GM23248 (cell line): ENCODE measurements around the gene IRF2BP1. TPM values are rescaled to one million over a fixed set of nuclear protein-coding genes. Genes with fewer than 3 reads are reported as not detected.

Experiments
- DNase-seq: peaks from one replicate; pipeline ENCODE4 v3.0.0-alpha.2; 2015
- H2AFZ ChIP-seq: fragments of 200-600 bp; sonication (generic); 2 replicates; pipeline ENCODE4 v1.6.1; 2016; ENCODE audit warnings: antibody characterized with exemption
- H3F3A ChIP-seq: fragments of 200-600 bp; sonication (generic); 2 replicates; pipeline ENCODE4 v1.6.1; 2016; ENCODE audit warnings: mild to moderate bottlenecking, antibody characterized with exemption, mixed run types; ENCODE audit not compliant: insufficient read depth
- H3K27ac ChIP-seq: fragments of 200-600 bp; sonication (generic); 2 replicates; pipeline ENCODE4 v1.5.1; 2016; ENCODE audit warnings: mild to moderate bottlenecking
- H3K27me3 ChIP-seq: fragments of 200-600 bp; sonication (generic); replicated peaks from 2 replicates; pipeline ENCODE4 v1.6.1; 2016; ENCODE audit warnings: mild to moderate bottlenecking; ENCODE audit not compliant: insufficient read depth
- H3K36me3 ChIP-seq: fragments of 200-600 bp; sonication (generic); 2 replicates; pipeline ENCODE4 v1.6.1; 2016; ENCODE audit warnings: low read depth, mild to moderate bottlenecking
- H3K4me1 ChIP-seq: fragments of 200-600 bp; sonication (generic); 2 replicates; pipeline ENCODE4 v1.6.1; 2016; ENCODE audit warnings: mild to moderate bottlenecking; ENCODE audit not compliant: insufficient read depth
- H3K4me2 ChIP-seq: fragments of 200-600 bp; sonication (generic); one replicate; pipeline ENCODE4 v1.6.1; 2016; ENCODE audit warnings: mild to moderate bottlenecking; ENCODE audit not compliant: unreplicated experiment
- H3K4me3 ChIP-seq: fragments of 200-600 bp; sonication (generic); 2 replicates; pipeline ENCODE4 v1.5.1; 2016; ENCODE audit warnings: mild to moderate bottlenecking
- H3K79me2 ChIP-seq: fragments of 200-600 bp; sonication (generic); 2 replicates; pipeline ENCODE4 v1.6.1; 2016; ENCODE audit warnings: mild to moderate bottlenecking; ENCODE audit not compliant: insufficient read depth
- H3K9ac ChIP-seq: fragments of 200-600 bp; sonication (generic); 2 replicates; pipeline ENCODE4 v1.6.1; 2016; ENCODE audit warnings: mild to moderate bottlenecking
- H3K9me2 ChIP-seq: fragments of 200-600 bp; sonication (generic); 2 replicates; pipeline ENCODE4 v1.6.1; 2016; ENCODE audit warnings: mixed run types, mild to moderate bottlenecking, moderate library complexity; ENCODE audit not compliant: insufficient read depth
- H3K9me3 ChIP-seq: fragments of 200-600 bp; sonication (generic); one replicate; pipeline ENCODE4 v1.6.1; 2017; ENCODE audit warnings: low read depth
- H4K20me1 ChIP-seq: fragments of 200-600 bp; sonication (generic); 2 replicates; pipeline ENCODE4 v1.6.0; 2016; ENCODE audit not compliant: insufficient read depth
- EZH2 ChIP-seq: fragments of 200-600 bp; sonication (generic); IDR thresholded peaks from 2 replicates; pipeline ENCODE4 v1.6.1; 2018; ENCODE audit warnings: antibody characterized with exemption, mild to moderate bottlenecking; ENCODE audit not compliant: insufficient read depth, poor library complexity, severe bottlenecking
- EZH2phosphoT487 ChIP-seq: fragments of 200-600 bp; sonication (generic); IDR thresholded peaks from 2 replicates; pipeline ENCODE4 v1.6.1; 2018; ENCODE audit warnings: antibody characterized with exemption, moderate library complexity, mild to moderate bottlenecking, low read depth; ENCODE audit not compliant: insufficient read depth
- WGBS, 2 experiments: methylation state at CpG; one replicate each; pipeline ENCODE4 v1.1.6; 2015 to 2017; ENCODE audit warnings: low lambda C conversion rate in 2 of 2, low coverage in 1 of 2; ENCODE audit errors: missing lambda C conversion rate in 2 of 2; 5-methylcytosine and 5-hydroxymethylcytosine counted together
- in situ Hi-C: fragments of 300-500 bp; cut with MboI; formaldehyde crosslinking; loops from 2 replicates; pipeline ENCODE4 v1.15.0; 2020
- polyA plus RNA-seq: library from polyadenylated mRNA; unstranded; fragments of >200 nt; fragmentation: Nextera tagmentation; extraction: Ambion mirVana; gene quantifications from 2 replicates; pipeline ENCODE4 v1.2.1, GENCODE V29; 2016
- total RNA-seq: library from RNA; depleted of rRNA; stranded (reverse); fragments of >200 nt; shearing (Covaris generic); gene quantifications from 2 replicates; pipeline ENCODE4 v1.2.3, GENCODE V29; 2014

Gene IRF2BP1
- total and polyA plus RNA-seq, 2 experiments from 2014 or later: 8.6 to 53.8 TPM

- Histone ChIP-seq H3K27me3 (no peaks in the 10 kb centered on the region), H4K20me1 (no peaks in the 10 kb centered on the region), H3K4me2 (peak overlapping the region; percentile 56), H3K9me3 (no peaks in the 10 kb centered on the region), H3K4me1 (peaks cover 4% of the 10 kb centered on the region), H2AFZ (no peak overlapping the region), H3K27ac (no peak overlapping the region), H3K79me2 (peaks cover 21% of the 10 kb centered on the region), H3K9ac (peak overlapping the region; percentile 18; the same call in 1 of the 2 replicates), H3K4me3 (peak overlapping the region; percentile 29; the same call in 1 of the 2 replicates), H3F3A (peaks cover 5% of the 10 kb centered on the region), H3K9me2 (no peaks in the 10 kb centered on the region), H3K36me3 (no peaks in the 10 kb centered on the region)
- no peak for TF ChIP-seq EZH2phosphoT487
- no peak for TF ChIP-seq EZH2
- DNase-seq: no peak
- 91 to 92% methylated on average over 40 to 57 of the region's 57 CpGs for WGBS, 2 experiments
- in situ Hi-C loops: no loop called here
Observed at GRCh38 chr19:45883881-45884681, 1.9 kb downstream of the IRF2BP1 start.

GRCh38 chr19:45883586-45883880 is 2.4 kb downstream of the IRF2BP1 start:
- peaks cover 21% of the 10 kb centered on the region for H3K79me2 ChIP-seq
- no peaks in the 10 kb centered on the region for H3K36me3 ChIP-seq
- DNase-seq: no peak
- H4K20me1 ChIP-seq: no peaks in the 10 kb centered on the region
- H3K27me3 ChIP-seq: no peaks in the 10 kb centered on the region
- no peaks in the 10 kb centered on the region for H3K9me2 ChIP-seq
- H3K4me2 ChIP-seq: peak overlapping the region; percentile 56
- TF ChIP-seq EZH2phosphoT487 (no peak), EZH2 (no peak)
- in situ Hi-C loops: no loop called here
- H3K27ac ChIP-seq: no peak overlapping the region
- H2AFZ ChIP-seq: no peak overlapping the region
- H3K9ac ChIP-seq: peak overlapping the region; percentile 18; the same call in 1 of the 2 replicates
- peaks cover 5% of the 10 kb centered on the region for H3F3A ChIP-seq
- peaks cover 4% of the 10 kb centered on the region for H3K4me1 ChIP-seq
- WGBS, 2 experiments: 0 to 8% methylated on average over 1 to 5 of the region's 5 CpGs
- no peaks in the 10 kb centered on the region for H3K9me3 ChIP-seq
- H3K4me3 ChIP-seq: peak overlapping the region; percentile 29; the same call in 1 of the 2 replicates

- H3K4me1 ChIP-seq: peaks cover 4% of the 10 kb centered on the region
- H3K36me3 ChIP-seq: no peaks in the 10 kb centered on the region
- H2AFZ ChIP-seq: no peak overlapping the region
- H4K20me1 ChIP-seq: no peaks in the 10 kb centered on the region
- H3K9ac ChIP-seq: no peak overlapping the region
- 17 to 18% methylated on average over 33 to 47 of the region's 47 CpGs for WGBS, 2 experiments
- peak; percentile 95 for DNase-seq
- no peaks in the 10 kb centered on the region for H3K9me2 ChIP-seq
- TF ChIP-seq EZH2phosphoT487: no peak
- no peak for TF ChIP-seq EZH2
- no peak overlapping the region for H3K27ac ChIP-seq
- peak overlapping the region; percentile 46 for H3K4me3 ChIP-seq
- peaks cover 21% of the 10 kb centered on the region for H3K79me2 ChIP-seq
- peaks cover 4% of the 10 kb centered on the region for H3F3A ChIP-seq
- H3K27me3 ChIP-seq: no peaks in the 10 kb centered on the region
- in situ Hi-C loops: no loop called here
- no peaks in the 10 kb centered on the region for H3K9me3 ChIP-seq
- peak overlapping the region; percentile 65 for H3K4me2 ChIP-seq
Observed at GRCh38 chr19:45882652-45883585, 3.0 kb downstream of the IRF2BP1 start.

- Histone ChIP-seq H4K20me1 (no peaks in the 10 kb centered on the region), H3K9me2 (no peaks in the 10 kb centered on the region), H3K36me3 (no peaks in the 10 kb centered on the region), H3K79me2 (peaks cover 21% of the 10 kb centered on the region), H3K27me3 (no peaks in the 10 kb centered on the region), H3K4me3 (no peak overlapping the region), H3K4me2 (no peak overlapping the region), H3K9ac (no peak overlapping the region), H3F3A (no peaks in the 10 kb centered on the region; the same call in 1 of the 2 replicates), H3K9me3 (no peaks in the 10 kb centered on the region), H3K4me1 (no peaks in the 10 kb centered on the region; the same call in 1 of the 2 replicates), H3K27ac (no peak overlapping the region), H2AFZ (no peak overlapping the region)
- 79 to 83% methylated on average over 4 of the region's 4 CpGs for WGBS, 2 experiments
- in situ Hi-C loops: no loop called here
- no peak for DNase-seq
- no peak for TF ChIP-seq EZH2phosphoT487
- TF ChIP-seq EZH2: no peak
Observed at GRCh38 chr19:45881909-45882528, 3.9 kb downstream of the IRF2BP1 start.
